K562 (cell line): Measurements from ENCODE around the gene ATP6V1A. TPM values are rescaled to one million over a fixed set of nuclear protein-coding genes. Genes with fewer than 3 reads are reported as not detected.
A peak's percentile ranks its signal among the peaks of the same experiment; 100 is the strongest.

Experiments
- ATAC-seq: fragments of 200-7000 bp; cut with Tn5 transposase; 3 replicates; pipeline ENCODE4 v1.9.1; 2020; ENCODE audit warnings: moderate library complexity
- BruUV-seq: library from RNA; stranded (reverse); fragments of 400-500 nt; replicated peaks from 2 replicates; lab custom pipeline; 2021; lab: Mats Ljungman, UMichigan
- CTCF ChIA-PET: fragments of 300-600 bp; formaldehyde crosslinking; extraction: SDS; loops from one replicate; lab custom pipeline; 2021; ENCODE audit warnings: low intra/inter-chr PET ratio; lab: Yijun Ruan, JAX
- POLR2A ChIA-PET: fragments of 300-600, 350-650 bp; sonication (Branson Sonifier 250); formaldehyde crosslinking; extraction: SDS; loops from one replicate; lab custom pipeline; 2021; ENCODE audit warnings: antibody characterized with exemption, inconsistent platforms; lab: Yijun Ruan, JAX
- DNase-seq, 4 experiments: peaks; one replicate each; pipeline versions ENCODE4 v3.0.0 to v3.0.0-alpha.2; 2011 to 2018; ENCODE audit warnings: low spot score in 3 of 4, mixed read lengths in 3 of 4; ENCODE audit errors: extremely low read depth in 1 of 4
- FAIRE-seq: peaks from 2 replicates; lab custom pipeline; 2011; peaks lifted over from hg19 to GRCh38; lab: Jason Lieb, UNC
- H2AFZ ChIP-seq: 2 replicates; pipeline ENCODE4 v1.6.0; 2011; ENCODE audit warnings: low read depth, low read length, control low read depth, inconsistent platforms
- H3K27ac ChIP-seq: fragments of 200-600 bp; 3 replicates; pipeline ENCODE4 v1.8.0; 2011; ENCODE audit warnings: low read depth, mild to moderate bottlenecking, control low read depth, inconsistent platforms, low read length, moderate library complexity, mixed read lengths; ENCODE audit errors: extremely low read depth
- H3K27me3 ChIP-seq, 2 experiments: fragments of 300-600 bp in 1 of 2; 2 replicates in 1 of 2; 3 replicates in 1 of 2; pipeline versions ENCODE4 v1.6.0 to v1.8.0; 2011; ENCODE audit warnings: inconsistent platforms in 2 of 2, low read length in 2 of 2, mild to moderate bottlenecking in 1 of 2, mixed read lengths in 1 of 2, moderate library complexity in 1 of 2; ENCODE audit not compliant: control insufficient read depth in 2 of 2, insufficient read depth in 2 of 2
- H3K36me3 ChIP-seq: fragments of 300-600 bp; 3 replicates; pipeline ENCODE4 v1.8.0; 2011; ENCODE audit warnings: mild to moderate bottlenecking, low read length, inconsistent platforms; ENCODE audit not compliant: control insufficient read depth, insufficient read depth
- H3K4me1 ChIP-seq, 2 experiments: fragments of 200-600 bp in 1 of 2; replicated peaks in 1 of 2; 2 replicates in 1 of 2; 3 replicates in 1 of 2; pipeline versions ENCODE4 v1.5.1 to v1.8.0; 2011; ENCODE audit warnings: inconsistent platforms in 2 of 2, low read length in 2 of 2, mild to moderate bottlenecking in 1 of 2, mixed read lengths in 1 of 2, moderate library complexity in 1 of 2; ENCODE audit not compliant: control insufficient read depth in 2 of 2, insufficient read depth in 2 of 2
- H3K4me2 ChIP-seq: 2 replicates; pipeline ENCODE4 v1.6.1; 2011; ENCODE audit warnings: low read length, control low read depth, inconsistent platforms, mixed read lengths; ENCODE audit not compliant: insufficient read depth
- H3K4me3 ChIP-seq: fragments of 200-600 bp; sonication (generic), shearing (Covaris generic); 2 replicates; pipeline ENCODE4 v1.5.1; 2016; ENCODE audit warnings: control low read depth, inconsistent platforms
- H3K79me2 ChIP-seq: fragments of 200-600 bp; 3 replicates; pipeline ENCODE4 v1.8.0; 2011; ENCODE audit warnings: low read length, inconsistent platforms; ENCODE audit not compliant: control insufficient read depth, insufficient read depth
- H3K9ac ChIP-seq, 2 experiments: 2 replicates each; pipeline versions ENCODE4 v1.6.0 to v1.6.1; 2011; ENCODE audit warnings: low read depth in 2 of 2, low read length in 2 of 2, control low read depth in 1 of 2, inconsistent platforms in 1 of 2, mild to moderate bottlenecking in 1 of 2, mixed read lengths in 1 of 2; ENCODE audit not compliant: insufficient read depth in 1 of 2
- H3K9me1 ChIP-seq: one replicate; pipeline ENCODE4 v1.6.0; 2011; ENCODE audit warnings: inconsistent platforms, mild to moderate bottlenecking, low read length, moderate library complexity; ENCODE audit not compliant: control insufficient read depth, insufficient read depth
- H3K9me3 ChIP-seq: replicated peaks from 2 replicates; pipeline ENCODE4 v1.5.1; 2011; ENCODE audit warnings: low read depth, low read length, inconsistent platforms; ENCODE audit not compliant: control insufficient read depth, insufficient read depth
- H4K20me1 ChIP-seq: replicated peaks from 2 replicates; pipeline ENCODE4 v1.6.1; 2011; ENCODE audit warnings: low read length, inconsistent platforms, mixed read lengths; ENCODE audit not compliant: control insufficient read depth, insufficient read depth
- C11orf30 ChIP-seq: fragments of 450-650 bp; IDR thresholded peaks from 2 replicates; pipeline ENCODE4 v1.6.1; 2016; ENCODE audit warnings: low read depth, mild to moderate bottlenecking
- CREB1 ChIP-seq, 2 experiments: sonication (generic) in 1 of 2; formaldehyde crosslinking in 1 of 2; IDR thresholded peaks; 2 replicates each; pipeline versions ENCODE4 v1.6.1 to v1.8.0; 2012 to 2022; ENCODE audit warnings: inconsistent platforms in 1 of 2, mild to moderate bottlenecking in 1 of 2, missing genetic modification reagents in 1 of 2, moderate library complexity in 1 of 2
- MAFF ChIP-seq: IDR thresholded peaks from 2 replicates; pipeline ENCODE4 v1.6.1; 2012; ENCODE audit warnings: low read length, improper control_type of control experiment
- MAFG ChIP-seq: fragments of 450-650 bp; conservative IDR thresholded peaks from 2 replicates; pipeline ENCODE4 v1.6.1; 2016; ENCODE audit warnings: missing genetic modification characterization, missing compliant biosample characterization
- MAFK ChIP-seq: IDR thresholded peaks from 2 replicates; pipeline ENCODE4 v1.6.1; 2011; ENCODE audit warnings: low read length, improper control_type of control experiment
- NFE2 ChIP-seq: IDR thresholded peaks from 2 replicates; pipeline ENCODE4 v1.6.1; 2014; ENCODE audit warnings: antibody characterized with exemption, low read depth
- NFE2L1 ChIP-seq: fragments of 450-650 bp; IDR thresholded peaks from 2 replicates; pipeline ENCODE4 v1.6.1; 2016; ENCODE audit warnings: missing genetic modification characterization, low read depth, mild to moderate bottlenecking, missing compliant biosample characterization, moderate library complexity, borderline replicate concordance
- SP1 ChIP-seq: sonication (generic); formaldehyde crosslinking; IDR thresholded peaks from 2 replicates; pipeline ENCODE4 v1.8.1; 2022; ENCODE audit warnings: mild to moderate bottlenecking, missing genetic modification reagents
- ZNF133 ChIP-seq: fragments of 250-450 bp; sonication (Bioruptor Pico); IDR thresholded peaks from 2 replicates; pipeline ENCODE4 v1.4.0; 2020; ENCODE audit warnings: mild to moderate bottlenecking
- ZNF197 ChIP-seq: fragments of 200-800 bp; sonication (Bioruptor generic); IDR thresholded peaks from 2 replicates; pipeline ENCODE4 v1.6.1; 2016; ENCODE audit warnings: low read depth, missing genetic modification characterization, missing compliant biosample characterization
- ZNF217 ChIP-seq: sonication (generic); formaldehyde crosslinking; IDR thresholded peaks from 2 replicates; pipeline ENCODE4 v1.8.0; 2022; ENCODE audit warnings: mild to moderate bottlenecking, missing genetic modification reagents
- ZNF316 ChIP-seq: fragments of 450-650 bp; IDR thresholded peaks from 2 replicates; pipeline ENCODE4 v1.6.1; 2016
- WGBS: fragments of 100-300 bp; shearing (Covaris generic); methylation state at CpG from one replicate; pipeline ENCODE4 v1.1.6; 2016; ENCODE audit warnings: low coverage, mixed read lengths; ENCODE audit not compliant: insufficient coverage; ENCODE audit errors: missing lambda C conversion rate; 5-methylcytosine and 5-hydroxymethylcytosine counted together
- in situ Hi-C: fragments of 300-500 bp; cut with MboI; formaldehyde crosslinking; loops from 4 replicates; pipeline ENCODE4 v1.15.0; 2018; ENCODE audit warnings: inconsistent platforms, mixed read lengths
- intact Hi-C: fragments of 100-400 bp; cut with micrococcal nuclease; formaldehyde crosslinking; loops from 2 replicates; pipeline ENCODE4 v1.14.2; 2022
- polyA plus RNA-seq, 8 experiments: library from polyadenylated mRNA; depleted of rRNA in 4 of 8; stranded (reverse) in 5 of 8; unstranded in 3 of 8; fragments of >200 nt; fragmentation: Nextera tagmentation in 2 of 8; fragmentation: Illumina TruSeq in 1 of 8; extraction: Ambion mirVana in 2 of 8; extraction: Trizol in 1 of 8; gene quantifications; 2 replicates each; pipeline versions ENCODE4 v1.2.1 to v1.2.3, GENCODE V29; 2011 to 2014; ENCODE audit warnings: inconsistent platforms in 1 of 8, missing spikeins in 1 of 8
- total RNA-seq, 7 experiments: library from RNA; depleted of rRNA in 6 of 7; stranded (reverse); fragments of >200 nt in 6 of 7; fragmentation: Illumina TruSeq in 2 of 7; extraction: Trizol in 2 of 7; gene quantifications; 2 replicates each; pipeline versions ENCODE4 v1.2.1 to v1.2.3, GENCODE V29; 2011 to 2021; ENCODE audit warnings: low replicate concordance in 1 of 7

ATP6V1A gene
- total and polyA plus RNA-seq, 9 of the 15 experiments (the other 6 are each of a cell fraction or from before 2014, with no cell fraction given): 23.6 to 57.1 (median 39.9) TPM

DNA sequence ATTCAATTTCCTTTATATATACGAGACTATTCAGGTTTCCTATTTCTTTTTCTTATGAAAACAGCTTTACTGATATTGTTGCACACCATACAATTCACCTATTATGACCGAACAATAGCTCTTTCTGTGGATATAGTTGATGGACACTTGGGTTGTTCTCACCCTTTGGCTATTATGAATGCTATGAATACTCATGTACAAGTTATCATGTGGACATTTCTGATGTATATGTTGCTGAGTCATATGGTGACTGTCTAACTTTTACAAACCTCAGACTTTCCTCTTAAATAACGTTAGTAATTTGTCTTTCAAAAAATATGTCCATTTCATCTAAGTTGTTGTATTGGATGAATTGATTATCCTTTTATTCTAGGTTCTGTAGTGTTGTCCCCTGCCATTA is 34.7 kb upstream of the ATP6V1A start:
- DNase-seq: no peak
- H3K27me3 ChIP-seq: no peaks in the 10 kb centered on the region
- no peaks in the 10 kb centered on the region for H3K9me1 ChIP-seq
- intact Hi-C loops (no loop called here), in situ Hi-C loops (no loop called here)
- H3K4me3 ChIP-seq: no peak overlapping the region
- no peak overlapping the region for H3K4me2 ChIP-seq
- 22% methylated on average over 3 of the region's 3 CpGs for WGBS
- CTCF ChIA-PET: no interaction called here
- H3K27ac ChIP-seq: no peak overlapping the region
- BruUV-seq: no TSS peak
- H2AFZ ChIP-seq: no peak overlapping the region
- no peak for TF ChIP-seq CREB1 (IDR thresholded peaks at IDR 0.05)
- TF ChIP-seq CREB1 (CRISPR knock-in tag; IDR thresholded peaks at IDR 0.05): no peak
- no peak for TF ChIP-seq ZNF197 (CRISPR knock-in tag)
- peak; percentile 43; the same call in 1 of the 2 replicates for TF ChIP-seq MAFF
- peak; percentile 52; the same call in 1 of the 2 replicates for TF ChIP-seq MAFK
- no peak for TF ChIP-seq SP1 (CRISPR knock-in tag)
- no peak for TF ChIP-seq ZNF217 (CRISPR knock-in tag)
- TF ChIP-seq ZNF316: peak; percentile 89
- TF ChIP-seq ZNF133 (CRISPR knock-in tag): no peak
- 0 out of 2 replicates have a peak, but pooled peaks have one; percentile 11 for TF ChIP-seq NFE2L1 (tag)
- TF ChIP-seq MAFG (tag): peak; percentile 78
- TF ChIP-seq NFE2: peak; percentile 80
- TF ChIP-seq C11orf30: peak; percentile 79
- 0 out of 3 replicates have a peak, but pooled peaks cover 6% of the 10 kb centered on the region for H3K36me3 ChIP-seq
- no peaks in the 10 kb centered on the region for H4K20me1 ChIP-seq
- no peak overlapping the region; a peak in 1 of 4 replicates for H3K9ac ChIP-seq
- H3K79me2 ChIP-seq: no peaks in the 10 kb centered on the region
- no peaks in the 10 kb centered on the region for H3K9me3 ChIP-seq
- FAIRE-seq: no peak
- H3K4me1 ChIP-seq: no peaks in the 10 kb centered on the region; a peak in 1 of 5 replicates
- POLR2A ChIA-PET: no interaction called here
- ATAC-seq: peak; percentile 22; the same call in 1 of the 3 replicates
